Lung (tissue), 16 donors: ENCODE data around the gene KIF24. TPM values are rescaled to one million over a fixed set of nuclear protein-coding genes. Genes with fewer than 3 reads are reported as not detected.

Source experiments
- ATAC-seq: fragments of 200-7000 bp; cut with Tn5 transposase; one replicate; pipeline ENCODE4 v1.9.1; 2020; ENCODE audit warnings: moderate number of reproducible peaks; ENCODE audit not compliant: insufficient read depth, low FRiP score
- DNase-seq, 3 donors: peaks; one replicate each; pipeline ENCODE4 v3.0.0-alpha.2; 2013 to 2017
- H3K27ac ChIP-seq, 2 donors: one replicate each; pipeline ENCODE4 v1.5.1; 2013; ENCODE audit warnings: mild to moderate bottlenecking in 2 of 2, moderate library complexity in 2 of 2, control low read depth in 1 of 2, inconsistent platforms in 1 of 2, low read depth in 1 of 2, low read length in 1 of 2
- H3K27me3 ChIP-seq, 3 donors: one replicate each; pipeline ENCODE4 v1.5.1; 2013; ENCODE audit warnings: low read length in 2 of 3; ENCODE audit not compliant: control insufficient read depth in 3 of 3, insufficient read depth in 3 of 3
- H3K36me3 ChIP-seq, 4 donors: one replicate each; pipeline ENCODE4 v1.5.1; 2013; ENCODE audit warnings: low read length in 4 of 4, mild to moderate bottlenecking in 1 of 4, moderate library complexity in 1 of 4; ENCODE audit not compliant: control insufficient read depth in 4 of 4, insufficient read depth in 4 of 4
- H3K4me1 ChIP-seq, 5 donors: one replicate each; pipeline ENCODE4 v1.5.1; 2013; ENCODE audit warnings: low read length in 5 of 5, mild to moderate bottlenecking in 2 of 5, moderate library complexity in 1 of 5; ENCODE audit not compliant: control insufficient read depth in 5 of 5, insufficient read depth in 5 of 5
- H3K4me3 ChIP-seq: one replicate; pipeline ENCODE4 v1.5.1; 2013; ENCODE audit warnings: mild to moderate bottlenecking, control low read depth, moderate library complexity
- H3K9ac ChIP-seq, 2 donors: one replicate each; pipeline ENCODE4 v1.5.1; 2013; ENCODE audit warnings: low read length in 2 of 2, control low read depth in 1 of 2; ENCODE audit not compliant: insufficient read depth in 1 of 2
- H3K9me3 ChIP-seq, 4 donors: one replicate each; pipeline ENCODE4 v1.5.1; 2013; ENCODE audit warnings: low read length in 3 of 4, mild to moderate bottlenecking in 1 of 4, moderate library complexity in 1 of 4; ENCODE audit not compliant: control insufficient read depth in 4 of 4, insufficient read depth in 3 of 4
- CTCF ChIP-seq: IDR thresholded peaks from 2 replicates; pipeline ENCODE4 v1.5.1; 2012; ENCODE audit warnings: mild to moderate bottlenecking; ENCODE audit errors: control extremely low read depth, extremely low read depth
- whole genome bisulfite sequencing, 2 donors: extraction: QIAGEN DNeasy Blood & Tissue Kit; methylation state at CpG; one replicate each; pipeline ENCODE4 v1.1.7; 2013; 5-methylcytosine and 5-hydroxymethylcytosine counted together
- long read RNA-seq, 5 donors: transcript quantifications; one replicate each; lab custom pipeline, GENCODE V29; 2026
- polyA plus RNA-seq, 2 donors: library from polyadenylated mRNA; stranded (reverse); fragments of 200-250 nt; gene quantifications; one replicate each; pipeline ENCODE4 v1.2.1, GENCODE V29; 2013
- total RNA-seq, 2 donors: library from RNA; depleted of rRNA in 1 of 2; stranded (reverse); fragments of >200 nt in 1 of 2; gene quantifications; one replicate each; pipeline ENCODE4 v1.2.1, GENCODE V29; 2014 to 2021
- donor health status: control.
- donor health status: control.
- donor health status: Bipolar disorder and iron deficiency.
- donor health status: healthy.
- donor health status: DM: yes; HTN: yes; CAD: no.

KIF24 gene
- 1 to 10 TPM; 3.0 to 4.3 TPM for total RNA-seq
- under 1 TPM; 0.63 to 0.71 TPM for polyA plus RNA-seq
- long read RNA-seq, donor 1, result 0 reads
- long read RNA-seq, donor 2, result 0 reads
- long read RNA-seq, donor 3, result 0 reads
- long read RNA-seq, donor 4, partial matches to known transcripts, result 29 of 29 reads
- long read RNA-seq, donor 4, other reads (novel, unspliced or antisense), result 0 of 29 reads
- long read RNA-seq, donor 5, result 0 reads

GRCh38 chr9:34328987-34329832 lies at the start of gene KIF24, which contains the start of gene NUDT2:
TSS of gene KIF24 (minus strand) at chr9:34329268. CDS start at chr9:34311346, 17,922 bp downstream.
TSS of gene NUDT2 (plus strand) at chr9:34329569. CDS start at chr9:34339040, 9,471 bp downstream.
- Histone ChIP-seq H3K4me1 (peaks cover 0 to 10% (median 6%) of the 10 kb centered on the region in 5 donors), H3K36me3 (peaks cover 0 to 3% (median 1%) of the 10 kb centered on the region in 4 donors), H3K9ac (peak within 1 kb of the TSS; percentile 93 to 99), H3K9me3 (no peaks in the 10 kb centered on the region), H3K27me3 (no peaks in the 10 kb centered on the region), H3K4me3 (peak within 1 kb of the TSS; percentile 72), H3K27ac (peak within 1 kb of the TSS; percentile 89)
- DNase-seq (peak; percentile 99 to 100 (median 100)), ATAC-seq (peak; percentile 97)
- WGBS, 2 donors, result 0% methylated on average over 64 of the region's 64 CpGs
- no peak for TF ChIP-seq CTCF

- peaks cover 0 to 44% (median 41%) of the 10 kb centered on the region in 3 donors for H3K27me3 ChIP-seq
- no peak for DNase-seq
- peaks cover 2 to 32% (median 6%) of the 10 kb centered on the region in 5 donors for H3K4me1 ChIP-seq
- H3K4me3 ChIP-seq, result no peak overlapping the region
- no peak for ATAC-seq
- 96 to 99% methylated on average over 3 of the region's 3 CpGs for WGBS, 2 donors
- H3K9me3 ChIP-seq, result no peaks in the 10 kb centered on the region
- no peak overlapping the region for H3K9ac ChIP-seq
- no peak overlapping the region for H3K27ac ChIP-seq
- no peaks in the 10 kb centered on the region for H3K36me3 ChIP-seq
- no peak for TF ChIP-seq CTCF
Measured at GRCh38 chr9:34378376-34379060, 49.5 kb upstream of the KIF24 start.

GRCh38 chr9:34377404-34377746 lies 48.3 kb upstream of the KIF24 start:
- H3K4me1 ChIP-seq, result peaks cover 2 to 32% (median 6%) of the 10 kb centered on the region in 5 donors
- peak in 1 of 3 donors; percentile 49 for DNase-seq
- H3K9me3 ChIP-seq, result no peaks in the 10 kb centered on the region
- H3K27me3 ChIP-seq, result peaks cover 0 to 49% (median 36%) of the 10 kb centered on the region in 3 donors
- H3K27ac ChIP-seq, result peak overlapping the region in 1 of 2 donors; percentile 12
- no peak for TF ChIP-seq CTCF
- peak overlapping the region; percentile 40 for H3K4me3 ChIP-seq
- H3K36me3 ChIP-seq, result no peaks in the 10 kb centered on the region
- no peak for ATAC-seq
- WGBS, 2 donors, result 3 to 4% methylated on average over 21 of the region's 21 CpGs
- peak overlapping the region in 1 of 2 donors; percentile 14 for H3K9ac ChIP-seq
